ENCODE results near the gene GRIK4. TPM values are rescaled to one million over a fixed set of nuclear protein-coding genes. Genes with fewer than 3 reads are reported as not detected.

The GRIK4 gene
- polyA plus RNA-seq, 1 of the 3 experiments (the other 2 are of a cell fraction): 0.03 TPM

- no peak for TF ChIP-seq NFIC (IDR thresholded peaks at IDR 0.05; ENCODE audit: borderline replicate concordance)
- no peak for TF ChIP-seq GATA2 (CRISPR knock-in tag; IDR thresholded peaks at IDR 0.05)
Measured at GRCh38 chr11:120682332-120682649, 170.7 kb downstream of the GRIK4 start.

GRCh38 chr11:120682866-120683265, 171.3 kb downstream of the GRIK4 start:
- H3K9me3 ChIP-seq: no peaks in the 10 kb centered on the region
- no peak for DNase-seq
- peaks cover 8% of the 10 kb centered on the region; the same call in 1 of the 2 replicates for H3K27me3 ChIP-seq (ENCODE audit: insufficient read depth)
- ChIA-PET POLR2A (no interaction called here), CTCF (interaction anchor here (0.6 to 6.5 kb wide), 7 partner anchors 14 to 347 kb away, joined by 3 to 168 read pairs (median 4); partner anchors contain the start of genes ARHGEF12 and GRIK4)
- TF ChIP-seq FOSL2 (IDR thresholded peaks at IDR 0.05; ENCODE audit: borderline replicate concordance, low read depth) (no peak), CHD2 (IDR thresholded peaks at IDR 0.05; ENCODE audit: low read length, partially characterized antibody) (no peak), MXI1 (IDR thresholded peaks at IDR 0.05; ENCODE audit: low read depth, low read length) (no peak), CTCF (IDR thresholded peaks at IDR 0.05) (no peak), RFX5 (IDR thresholded peaks at IDR 0.05; ENCODE audit: low read length) (no peak), REST (IDR thresholded peaks at IDR 0.05; ENCODE audit: low read depth, low read length) (no peak), USF1 (IDR thresholded peaks at IDR 0.05; ENCODE audit: borderline replicate concordance, low read depth) (no peak), JUND (IDR thresholded peaks at IDR 0.05) (no peak), RXRA (IDR thresholded peaks at IDR 0.05; ENCODE audit: borderline replicate concordance, low read depth) (no peak), TAF1 (IDR thresholded peaks at IDR 0.05; ENCODE audit: borderline replicate concordance, low read depth, low read length) (no peak), IRF3 (IDR thresholded peaks at IDR 0.05; ENCODE audit: low read depth, low read length) (no peak), EP300 (IDR thresholded peaks at IDR 0.05; ENCODE audit: borderline replicate concordance in 1 of 2, low read depth in 1 of 2, low read length in 1 of 2) (no peak), PBX3 (IDR thresholded peaks at IDR 0.05) (no peak), GATA2 (CRISPR knock-in tag; IDR thresholded peaks at IDR 0.05) (no peak), SMC3 (IDR thresholded peaks at IDR 0.05; ENCODE audit: low read depth, low read length) (no peak), TEAD4 (IDR thresholded peaks at IDR 0.05; ENCODE audit: borderline replicate concordance, insufficient read depth) (no peak), RCOR1 (IDR thresholded peaks at IDR 0.05; ENCODE audit: low read length) (no peak)
- no peaks in the 10 kb centered on the region for H4K20me1 ChIP-seq (ENCODE audit: insufficient read depth)
- H3F3A ChIP-seq (replicated peaks; ENCODE audit: insufficient read depth): no peaks in the 10 kb centered on the region
- H3K9me2 ChIP-seq: no peaks in the 10 kb centered on the region
- H3K36me3 ChIP-seq (replicated peaks in 1 of 2; ENCODE audit: control insufficient read depth in 1 of 2, insufficient read depth in 2 of 2, low read length in 1 of 2): no peaks in the 10 kb centered on the region
- H3K4me1 ChIP-seq (ENCODE audit: control insufficient read depth in 1 of 2, insufficient read depth in 2 of 2, low read depth in 1 of 2, low read length in 1 of 2): peaks cover 0 to 3% of the 10 kb centered on the region in 2 experiments; a peak in 1 of 4 replicates
- no peaks in the 10 kb centered on the region for H3K79me2 ChIP-seq (ENCODE audit: insufficient read depth)
- 45% methylated on average over 5 of the region's 5 CpGs for whole genome bisulfite sequencing (ENCODE audit: low lambda C conversion rate)
- no peak overlapping the region for H3K27ac ChIP-seq (ENCODE audit: low read depth in 2 of 2, low read length in 1 of 2)
- H3K4me2 ChIP-seq: no peak overlapping the region
- no peak overlapping the region for H2AFZ ChIP-seq (ENCODE audit: low read depth)
- H3K9ac ChIP-seq: no peak overlapping the region
- H3K4me3 ChIP-seq (ENCODE audit: low read depth in 2 of 2, low read length in 1 of 2): no peak overlapping the region

More at GRCh38 chr11:120682332-120682649, 170.7 kb downstream of the GRIK4 start:
- Histone ChIP-seq H3K9ac (no peak overlapping the region), H3K4me2 (no peak overlapping the region), H3K79me2 (ENCODE audit: insufficient read depth) (no peaks in the 10 kb centered on the region), H3F3A (replicated peaks; ENCODE audit: insufficient read depth) (no peaks in the 10 kb centered on the region), H3K4me3 (ENCODE audit: low read depth in 2 of 2, low read length in 1 of 2) (no peak overlapping the region), H3K4me1 (ENCODE audit: control insufficient read depth in 1 of 2, insufficient read depth in 2 of 2, low read depth in 1 of 2, low read length in 1 of 2) (peaks cover 0 to 3% of the 10 kb centered on the region in 2 experiments; a peak in 1 of 4 replicates), H3K27ac (ENCODE audit: low read depth in 2 of 2, low read length in 1 of 2) (no peak overlapping the region), H3K36me3 (replicated peaks in 1 of 2; ENCODE audit: control insufficient read depth in 1 of 2, insufficient read depth in 2 of 2, low read length in 1 of 2) (no peaks in the 10 kb centered on the region), H3K9me2 (no peaks in the 10 kb centered on the region), H2AFZ (ENCODE audit: low read depth) (no peak overlapping the region), H4K20me1 (ENCODE audit: insufficient read depth) (no peaks in the 10 kb centered on the region), H3K27me3 (ENCODE audit: insufficient read depth) (peaks cover 8% of the 10 kb centered on the region; the same call in 1 of the 2 replicates), H3K9me3 (no peaks in the 10 kb centered on the region)
- WGBS (ENCODE audit: low lambda C conversion rate): 42% methylated on average over 3 of the region's 3 CpGs
- DNase-seq: no peak
- POLR2A ChIA-PET: no interaction called here
- CTCF ChIA-PET: interaction anchor here (1.1 to 6.5 kb wide), 7 partner anchors 14 to 512 kb away, joined by 3 to 168 read pairs (median 7); partner anchors contain the start of gene GRIK4

Data from SK-N-SH (cell line).